Skeletal muscle satellite cell (primary cell): ENCODE results near the gene TAF12. TPM values are rescaled to one million over a fixed set of nuclear protein-coding genes. Genes with fewer than 3 reads are reported as not detected.

Experiments
- small RNA-seq: library from RNA; depleted of rRNA; stranded (forward); fragments of <200 nt; gene quantifications from one replicate; pipeline ENCODE3, GENCODE V24; 2012

TAF12 gene

Small RNA genes lying within 50 kb of the gene (small RNA-seq; reads per million reads assigned to genes)
- gene RF00422 (not detected), gene RNU11 (not detected), gene SNORA16A (not detected), gene SNORA44 (not detected), gene SNORA61 (not detected), gene SNORD99 (1,276 reads per million, percentile 99 among the genes with 10 or more reads in this experiment)
